Natural killer cell (primary cell): ENCODE results near the gene BICDL1. TPM values are rescaled to one million over a fixed set of nuclear protein-coding genes. Genes with fewer than 3 reads are reported as not detected.

ENCODE experiments used
- ATAC-seq, 3 donors: fragments of 150-1000 bp in 2 of 3; fragments of 200-7000 bp in 1 of 3; cut with Tn5 transposase; 1 replicate in 1 of 3; 2 replicates in 2 of 3; pipeline ENCODE4 v1.10.0; 2021; ENCODE audit warnings: mild to moderate bottlenecking in 2 of 3, moderate library complexity in 2 of 3
- DNase-seq, 2 donors: peaks; one replicate each; pipeline versions ENCODE4 v3.0.0 to v3.0.0-alpha.2; 2013 to 2021; ENCODE audit warnings: mixed read lengths in 1 of 2
- H3K27ac ChIP-seq: one replicate; pipeline ENCODE4 v1.5.1; 2013; ENCODE audit warnings: mild to moderate bottlenecking, low read length
- H3K27me3 ChIP-seq: one replicate; pipeline ENCODE4 v1.6.1; 2013; ENCODE audit warnings: low read length; ENCODE audit not compliant: control insufficient read depth, insufficient read depth
- H3K36me3 ChIP-seq: one replicate; pipeline ENCODE4 v1.6.1; 2013; ENCODE audit warnings: low read length; ENCODE audit not compliant: control insufficient read depth, insufficient read depth
- H3K4me1 ChIP-seq: one replicate; pipeline ENCODE4 v1.6.1; 2013; ENCODE audit warnings: low read length; ENCODE audit not compliant: control insufficient read depth, insufficient read depth
- H3K4me3 ChIP-seq: one replicate; pipeline ENCODE4 v1.5.1; 2013; ENCODE audit warnings: low read length
- H3K9me3 ChIP-seq: one replicate; pipeline ENCODE4 v1.6.1; 2013; ENCODE audit warnings: low read length; ENCODE audit not compliant: control insufficient read depth, insufficient read depth
- H3K27ac Mint-ChIP-seq, 2 donors: one replicate each; pipeline ENCODE4 v1.8.0; 2022; ENCODE audit warnings: mild to moderate bottlenecking in 2 of 2, mixed read lengths in 2 of 2, moderate library complexity in 1 of 2
- H3K27me3 Mint-ChIP-seq, 2 donors: one replicate each; pipeline ENCODE4 v1.8.0; 2022; ENCODE audit warnings: low read depth in 2 of 2, mixed read lengths in 2 of 2
- H3K36me3 Mint-ChIP-seq: one replicate; pipeline ENCODE4 v1.8.0; 2022; ENCODE audit warnings: mixed read lengths
- H3K4me1 Mint-ChIP-seq, 2 donors: one replicate each; pipeline ENCODE4 v1.8.0; 2022; ENCODE audit warnings: mixed read lengths in 2 of 2
- H3K4me3 Mint-ChIP-seq: one replicate; pipeline ENCODE4 v1.8.0; 2022; ENCODE audit warnings: mild to moderate bottlenecking, moderate library complexity, mixed read lengths
- H3K9me3 Mint-ChIP-seq, 2 donors: one replicate each; pipeline ENCODE4 v1.8.0; 2022; ENCODE audit warnings: mixed read lengths in 2 of 2
- CTCF ChIP-seq: fragments of 200-600 bp; IDR thresholded peaks from one replicate; pipeline ENCODE4 v1.8.0; 2022; ENCODE audit warnings: antibody characterized with exemption
- WGBS: methylation state at CpG from one replicate; pipeline ENCODE4 v1.1.7; 2013; ENCODE audit warnings: missing lambda C conversion rate; ENCODE audit not compliant: insufficient coverage; 5-methylcytosine and 5-hydroxymethylcytosine counted together
- intact Hi-C: fragments of 100-400 bp; cut with micrococcal nuclease; formaldehyde crosslinking; loops from one replicate; pipeline ENCODE4 v1.14.2; 2022
- total RNA-seq, 4 donors: library from RNA; stranded (reverse); fragments of 120-200 nt in 1 of 4; gene quantifications; one replicate each; pipeline versions ENCODE4 v1.2.3 to v1.2.4, GENCODE V29; 2013 to 2022

Gene BICDL1
- total RNA-seq, 3 donors from 2014 or later (not counting 1 experiment from before 2014, with no cell fraction given) = 29.3 to 37.1 (median 34.3) TPM

- ATAC-seq = no peak
- no peak overlapping the region for H3K4me3 Mint-ChIP-seq
Observed at GRCh38 chr12:119957135-119957534, 31.9 kb upstream of the BICDL1 start.

GRCh38 chr12:119959435-119959834 is 29.6 kb upstream of the BICDL1 start:
- TF ChIP-seq CTCF = no peak
- ATAC-seq (no peak), DNase-seq (no peak)
- peaks cover 12% of the 10 kb centered on the region for H3K36me3 Mint-ChIP-seq
- H3K4me1 ChIP-seq = no peaks in the 10 kb centered on the region
- no peaks in the 10 kb centered on the region for H3K27me3 ChIP-seq
- no peaks in the 10 kb centered on the region for H3K4me1 Mint-ChIP-seq
- peaks cover 0 to 3% of the 10 kb centered on the region in 2 donors for H3K27me3 Mint-ChIP-seq
- no peak overlapping the region for H3K4me3 ChIP-seq
- intact Hi-C loops = no loop called here
- H3K36me3 ChIP-seq = no peaks in the 10 kb centered on the region
- WGBS = 91% methylated on average over 2 of the region's 2 CpGs
- no peak overlapping the region for H3K27ac Mint-ChIP-seq
- H3K9me3 ChIP-seq = peaks cover 16% of the 10 kb centered on the region
- no peak overlapping the region for H3K4me3 Mint-ChIP-seq
- H3K9me3 Mint-ChIP-seq = peaks cover 0 to 4% of the 10 kb centered on the region in 2 donors
- H3K27ac ChIP-seq = no peak overlapping the region

More at GRCh38 chr12:119957135-119957534, 31.9 kb upstream of the BICDL1 start:
- H3K9me3 ChIP-seq = peaks cover 16% of the 10 kb centered on the region
- H3K27me3 Mint-ChIP-seq = no peaks in the 10 kb centered on the region
- intact Hi-C loops = no loop called here
- H3K27ac ChIP-seq = no peak overlapping the region
- H3K4me1 Mint-ChIP-seq = no peaks in the 10 kb centered on the region
- no peak for DNase-seq
- H3K4me3 ChIP-seq = no peak overlapping the region
- no peak overlapping the region for H3K27ac Mint-ChIP-seq
- no peaks in the 10 kb centered on the region for H3K4me1 ChIP-seq
- peaks cover 12% of the 10 kb centered on the region for H3K36me3 Mint-ChIP-seq
- H3K9me3 Mint-ChIP-seq = peaks cover 0 to 4% of the 10 kb centered on the region in 2 donors
- no peak for TF ChIP-seq CTCF
- no peaks in the 10 kb centered on the region for H3K36me3 ChIP-seq
- no CpG with 5 or more reads among the region's 1 CpG for WGBS
- H3K27me3 ChIP-seq = no peaks in the 10 kb centered on the region

- H3K4me1 Mint-ChIP-seq = no peaks in the 10 kb centered on the region
- no peaks in the 10 kb centered on the region for H3K9me3 Mint-ChIP-seq
- TF ChIP-seq CTCF = no peak
- no peak for ATAC-seq
- no peak overlapping the region for H3K27ac ChIP-seq
- H3K27ac Mint-ChIP-seq = no peak overlapping the region
- H3K27me3 Mint-ChIP-seq = peaks cover 0 to 3% of the 10 kb centered on the region in 2 donors
- no peak for DNase-seq
- no peaks in the 10 kb centered on the region for H3K4me1 ChIP-seq
- intact Hi-C loops = no loop called here
- no peaks in the 10 kb centered on the region for H3K9me3 ChIP-seq
- peaks cover 2% of the 10 kb centered on the region for H3K27me3 ChIP-seq
- H3K36me3 Mint-ChIP-seq = no peaks in the 10 kb centered on the region
- no peak overlapping the region for H3K4me3 ChIP-seq
- no peak overlapping the region for H3K4me3 Mint-ChIP-seq
- H3K36me3 ChIP-seq = no peaks in the 10 kb centered on the region
- 86% methylated on average over 5 of the region's 6 CpGs for WGBS
Observed at GRCh38 chr12:119964123-119964522, 24.9 kb upstream of the BICDL1 start.

- H3K4me3 Mint-ChIP-seq = no peak overlapping the region
- H3K27ac Mint-ChIP-seq = no peak overlapping the region
- no peaks in the 10 kb centered on the region for H3K36me3 ChIP-seq
- 82% methylated on average over 5 of the region's 6 CpGs for WGBS
- intact Hi-C loops = no loop called here
- H3K27me3 Mint-ChIP-seq = peaks cover 0 to 3% of the 10 kb centered on the region in 2 donors
- peaks cover 2% of the 10 kb centered on the region for H3K27me3 ChIP-seq
- no peaks in the 10 kb centered on the region for H3K4me1 ChIP-seq
- ATAC-seq (no peak), DNase-seq (no peak)
- H3K9me3 ChIP-seq = no peaks in the 10 kb centered on the region
- no peak for TF ChIP-seq CTCF
- no peak overlapping the region for H3K27ac ChIP-seq
- no peaks in the 10 kb centered on the region for H3K4me1 Mint-ChIP-seq
- H3K36me3 Mint-ChIP-seq = no peaks in the 10 kb centered on the region
- no peaks in the 10 kb centered on the region for H3K9me3 Mint-ChIP-seq
- no peak overlapping the region for H3K4me3 ChIP-seq
Observed at GRCh38 chr12:119964929-119965328, 24.1 kb upstream of the BICDL1 start.
